ENCODE results near the gene DTD2. TPM values are rescaled to one million over a fixed set of nuclear protein-coding genes. Genes with fewer than 3 reads are reported as not detected.

Gene DTD2
- total RNA-seq, 2 donors from 2014 or later: 28.9 to 56.5 TPM

DNA sequence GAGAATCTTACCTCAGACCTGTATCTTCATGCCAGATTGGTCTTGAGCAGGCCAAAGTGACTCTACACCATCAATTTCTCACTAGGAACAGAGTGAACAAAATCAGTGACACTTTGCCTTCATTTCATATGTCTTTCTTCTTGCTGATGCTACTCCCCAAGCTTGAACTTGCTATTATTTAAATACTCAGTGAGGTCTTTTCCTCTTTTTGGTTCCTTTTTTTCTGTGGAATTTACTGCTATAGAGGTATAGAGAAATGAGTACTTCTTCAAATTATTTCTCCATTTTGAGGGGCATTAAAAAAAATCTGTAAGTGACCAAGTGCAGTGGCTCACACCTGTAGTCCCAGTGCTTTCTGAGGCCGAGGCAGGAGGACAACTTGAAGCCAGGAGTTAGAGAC lies 30.6 kb upstream of the DTD2 start, which contains the start of gene GPR33:
GPR33 (minus strand) TSS at position 154 of the 400 bp plus-strand sequence. CDS start 4,074 bp downstream, outside the sequence.
- ATAC-seq (ENCODE audit: insufficient number of reproducible peaks, low FRiP score, low read depth) (no peak), DNase-seq (ENCODE audit: low spot score) (no peak)
- TF ChIP-seq, protein P1, sequence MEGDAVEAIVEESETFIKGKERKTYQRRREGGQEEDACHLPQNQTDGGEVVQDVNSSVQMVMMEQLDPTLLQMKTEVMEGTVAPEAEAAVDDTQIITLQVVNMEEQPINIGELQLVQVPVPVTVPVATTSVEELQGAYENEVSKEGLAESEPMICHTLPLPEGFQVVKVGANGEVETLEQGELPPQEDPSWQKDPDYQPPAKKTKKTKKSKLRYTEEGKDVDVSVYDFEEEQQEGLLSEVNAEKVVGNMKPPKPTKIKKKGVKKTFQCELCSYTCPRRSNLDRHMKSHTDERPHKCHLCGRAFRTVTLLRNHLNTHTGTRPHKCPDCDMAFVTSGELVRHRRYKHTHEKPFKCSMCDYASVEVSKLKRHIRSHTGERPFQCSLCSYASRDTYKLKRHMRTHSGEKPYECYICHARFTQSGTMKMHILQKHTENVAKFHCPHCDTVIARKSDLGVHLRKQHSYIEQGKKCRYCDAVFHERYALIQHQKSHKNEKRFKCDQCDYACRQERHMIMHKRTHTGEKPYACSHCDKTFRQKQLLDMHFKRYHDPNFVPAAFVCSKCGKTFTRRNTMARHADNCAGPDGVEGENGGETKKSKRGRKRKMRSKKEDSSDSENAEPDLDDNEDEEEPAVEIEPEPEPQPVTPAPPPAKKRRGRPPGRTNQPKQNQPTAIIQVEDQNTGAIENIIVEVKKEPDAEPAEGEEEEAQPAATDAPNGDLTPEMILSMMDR (IDR thresholded peaks at IDR 0.05): no peak
- Histone ChIP-seq H3K36me3 (no peaks in the 10 kb centered on the region), H3K27ac (no peak within 1 kb of the TSS), H3K27me3 (replicated peaks; ENCODE audit: insufficient read depth) (no peaks in the 10 kb centered on the region), H3K4me3 (no peak within 1 kb of the TSS), H3K9me3 (no peaks in the 10 kb centered on the region), H3K4me1 (ENCODE audit: control insufficient read depth in 1 of 2, low read depth in 2 of 2) (no peaks in the 10 kb centered on the region)

DNA sequence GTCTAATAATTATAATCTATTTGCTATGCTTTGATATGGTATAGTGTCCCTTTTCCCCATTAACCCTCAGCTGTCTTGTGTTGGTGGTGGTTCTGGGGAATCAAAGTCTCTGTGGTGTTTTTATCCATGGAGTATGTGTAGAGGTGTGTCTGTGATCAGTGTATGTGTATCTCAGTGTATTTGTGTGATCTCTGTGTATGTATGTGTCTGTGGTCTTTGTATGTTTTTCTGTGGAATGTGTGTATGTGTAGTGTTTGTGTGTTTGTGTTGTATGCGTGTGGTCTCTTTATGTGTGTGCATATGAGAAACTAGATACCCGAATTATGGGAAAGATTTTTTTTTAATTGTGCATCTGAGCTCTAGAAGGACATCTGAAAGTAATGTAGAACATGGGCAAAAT lies 29.5 kb upstream of the DTD2 start:
- no peak overlapping the region for H3K27ac ChIP-seq
- H3K36me3 ChIP-seq: no peaks in the 10 kb centered on the region
- H3K4me1 ChIP-seq (ENCODE audit: control insufficient read depth in 1 of 2, low read depth in 2 of 2): no peaks in the 10 kb centered on the region
- DNase-seq (ENCODE audit: low spot score): no peak
- no peaks in the 10 kb centered on the region for H3K27me3 ChIP-seq (replicated peaks; ENCODE audit: insufficient read depth)
- no peak for ATAC-seq (ENCODE audit: insufficient number of reproducible peaks, low FRiP score, low read depth)
- H3K9me3 ChIP-seq: no peaks in the 10 kb centered on the region
- no peak overlapping the region for H3K4me3 ChIP-seq
- TF ChIP-seq, protein P1 (IDR thresholded peaks at IDR 0.05): no peak

DNA sequence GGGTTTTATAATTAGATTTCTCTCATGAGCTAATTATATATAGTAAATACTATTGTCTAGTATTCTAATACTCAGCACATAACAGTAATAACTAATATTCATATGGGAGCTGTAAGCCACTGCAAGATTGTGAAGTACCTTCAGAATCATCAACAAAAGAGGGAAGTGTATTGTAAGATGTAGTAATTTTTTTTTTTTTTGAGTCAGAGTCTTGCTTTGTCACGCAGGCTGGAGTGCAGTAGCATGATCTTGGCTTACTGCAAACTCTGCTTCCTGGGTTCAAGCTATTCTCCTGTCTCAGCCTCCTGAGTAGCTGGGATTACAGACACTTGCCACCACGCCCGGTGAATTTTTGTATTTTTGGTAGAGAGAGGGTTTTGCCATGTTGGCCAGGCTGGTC lies 27.4 kb upstream of the DTD2 start:
- H3K27me3 ChIP-seq (replicated peaks; ENCODE audit: insufficient read depth): no peaks in the 10 kb centered on the region
- no peaks in the 10 kb centered on the region for H3K9me3 ChIP-seq
- ATAC-seq (ENCODE audit: insufficient number of reproducible peaks, low FRiP score, low read depth) (no peak), DNase-seq (ENCODE audit: low spot score) (no peak)
- H3K4me3 ChIP-seq: no peak overlapping the region
- no peaks in the 10 kb centered on the region for H3K36me3 ChIP-seq
- H3K27ac ChIP-seq: no peak overlapping the region
- TF ChIP-seq, protein P1 (IDR thresholded peaks at IDR 0.05): no peak
- no peaks in the 10 kb centered on the region for H3K4me1 ChIP-seq (ENCODE audit: control insufficient read depth in 1 of 2, low read depth in 2 of 2)

DNA sequence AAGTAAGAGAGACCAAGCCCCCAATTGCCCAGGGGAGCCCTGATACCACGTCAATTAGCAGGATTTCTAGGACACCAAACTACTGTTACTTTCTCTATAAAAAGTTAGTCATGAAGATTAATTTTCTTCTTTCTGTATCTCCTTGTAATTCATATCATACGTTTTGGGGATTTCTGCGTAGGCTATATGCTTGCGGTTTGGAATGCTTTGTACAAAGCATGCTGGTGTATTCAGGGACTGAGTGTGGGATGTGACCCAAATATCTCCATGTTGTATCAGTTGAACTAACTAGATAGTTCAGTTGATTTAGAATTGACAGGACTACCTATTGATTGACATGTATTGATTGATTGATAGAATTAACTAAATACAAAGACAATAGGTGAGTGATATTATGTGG lies 22.9 kb upstream of the DTD2 start:
- no peak for DNase-seq (ENCODE audit: low spot score)
- Histone ChIP-seq H3K9me3 (no peaks in the 10 kb centered on the region), H3K4me3 (no peak overlapping the region), H3K27me3 (replicated peaks; ENCODE audit: insufficient read depth) (no peaks in the 10 kb centered on the region), H3K4me1 (ENCODE audit: control insufficient read depth in 1 of 2, low read depth in 2 of 2) (peaks cover 6 to 13% of the 10 kb centered on the region in 2 donors), H3K27ac (no peak overlapping the region), H3K36me3 (no peaks in the 10 kb centered on the region)
- TF ChIP-seq, protein P1 (IDR thresholded peaks at IDR 0.05): no peak
- ATAC-seq (ENCODE audit: insufficient number of reproducible peaks, low FRiP score, low read depth): no peak

DNA sequence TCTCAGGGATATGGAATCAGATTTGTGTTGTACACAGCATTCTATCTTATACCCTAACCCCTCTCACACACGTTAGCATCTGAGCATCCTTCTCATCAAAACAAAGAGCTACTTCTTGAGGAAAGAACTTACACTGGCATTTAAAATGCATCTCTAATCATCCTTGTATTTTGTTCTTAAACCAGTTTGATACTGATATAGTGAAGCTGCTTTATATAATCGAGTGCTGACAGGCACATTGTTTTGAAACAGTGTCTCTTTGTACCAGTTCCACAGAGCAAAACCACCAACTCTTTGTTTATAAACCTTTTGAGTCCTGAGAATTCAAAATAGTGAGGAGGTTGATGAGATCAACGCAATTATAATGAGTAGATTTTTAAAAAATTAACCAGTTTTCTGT lies 21.7 kb upstream of the DTD2 start:
- H3K4me1 ChIP-seq (ENCODE audit: control insufficient read depth in 1 of 2, low read depth in 2 of 2): peaks cover 6 to 13% of the 10 kb centered on the region in 2 donors
- DNase-seq (ENCODE audit: low spot score) (no peak), ATAC-seq (ENCODE audit: insufficient number of reproducible peaks, low FRiP score, low read depth) (no peak)
- no peaks in the 10 kb centered on the region for H3K36me3 ChIP-seq
- TF ChIP-seq, protein P1 (IDR thresholded peaks at IDR 0.05): no peak
- H3K9me3 ChIP-seq: no peaks in the 10 kb centered on the region
- H3K27me3 ChIP-seq (replicated peaks; ENCODE audit: insufficient read depth): no peaks in the 10 kb centered on the region
- no peak overlapping the region for H3K4me3 ChIP-seq
- no peak overlapping the region for H3K27ac ChIP-seq
